DND-41 (cell line): Measurements from ENCODE around the gene NEBL.

Source experiments
- EZH2 ChIP-seq: IDR thresholded peaks from 3 replicates; pipeline ENCODE4 v1.6.1; 2012; ENCODE audit warnings: borderline replicate concordance, low read depth, mild to moderate bottlenecking, moderate library complexity, low read length, inconsistent platforms; ENCODE audit not compliant: severe bottlenecking
- TF ChIP-seq, protein P1 (sequence below): IDR thresholded peaks from 2 replicates; pipeline ENCODE4 v1.5.1; 2012; ENCODE audit warnings: borderline replicate concordance, low read length, moderate library complexity, mild to moderate bottlenecking; ENCODE audit not compliant: poor library complexity, severe bottlenecking; ENCODE audit errors: extremely low read depth

DNA sequence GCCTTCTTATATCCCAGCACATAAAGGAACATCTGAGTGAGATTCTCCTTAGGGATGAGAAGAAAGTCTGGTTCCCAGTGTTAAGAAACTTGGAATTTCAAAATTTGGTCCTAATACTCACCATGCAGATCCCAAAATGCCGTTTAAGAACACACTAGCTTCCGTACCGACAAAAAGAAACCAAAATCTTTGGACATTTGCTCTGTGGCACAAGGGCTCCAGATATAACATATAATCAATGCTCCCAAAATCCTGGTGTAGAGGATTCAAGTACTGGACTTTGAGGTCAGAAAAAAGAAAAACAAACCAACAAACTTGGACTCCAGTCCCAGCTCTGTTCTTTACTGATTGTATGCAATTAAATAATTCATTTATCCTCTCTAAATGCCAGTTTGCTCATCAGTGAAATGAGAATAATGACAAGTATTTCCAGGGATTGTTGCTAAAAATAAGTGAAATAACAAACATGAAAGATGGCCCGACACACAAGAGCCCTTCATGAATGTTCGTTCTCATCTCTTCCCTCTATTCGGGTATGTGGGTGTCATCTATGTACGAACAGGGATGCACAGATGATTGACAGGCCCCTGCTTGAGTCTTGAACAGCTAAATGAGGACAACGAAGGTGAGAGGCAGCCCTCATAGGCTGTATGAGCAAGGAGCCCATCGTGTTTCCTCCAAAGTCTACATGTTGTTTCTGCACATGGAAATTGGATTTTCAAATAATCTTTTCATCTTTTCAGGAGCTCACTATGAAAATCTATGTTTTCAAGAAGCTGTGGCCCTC, 48.6 kb upstream of the NEBL start:
- TF ChIP-seq, protein P1, sequence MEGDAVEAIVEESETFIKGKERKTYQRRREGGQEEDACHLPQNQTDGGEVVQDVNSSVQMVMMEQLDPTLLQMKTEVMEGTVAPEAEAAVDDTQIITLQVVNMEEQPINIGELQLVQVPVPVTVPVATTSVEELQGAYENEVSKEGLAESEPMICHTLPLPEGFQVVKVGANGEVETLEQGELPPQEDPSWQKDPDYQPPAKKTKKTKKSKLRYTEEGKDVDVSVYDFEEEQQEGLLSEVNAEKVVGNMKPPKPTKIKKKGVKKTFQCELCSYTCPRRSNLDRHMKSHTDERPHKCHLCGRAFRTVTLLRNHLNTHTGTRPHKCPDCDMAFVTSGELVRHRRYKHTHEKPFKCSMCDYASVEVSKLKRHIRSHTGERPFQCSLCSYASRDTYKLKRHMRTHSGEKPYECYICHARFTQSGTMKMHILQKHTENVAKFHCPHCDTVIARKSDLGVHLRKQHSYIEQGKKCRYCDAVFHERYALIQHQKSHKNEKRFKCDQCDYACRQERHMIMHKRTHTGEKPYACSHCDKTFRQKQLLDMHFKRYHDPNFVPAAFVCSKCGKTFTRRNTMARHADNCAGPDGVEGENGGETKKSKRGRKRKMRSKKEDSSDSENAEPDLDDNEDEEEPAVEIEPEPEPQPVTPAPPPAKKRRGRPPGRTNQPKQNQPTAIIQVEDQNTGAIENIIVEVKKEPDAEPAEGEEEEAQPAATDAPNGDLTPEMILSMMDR = no peak
- no peak for TF ChIP-seq EZH2
